GM19193 (cell line): Measurements from ENCODE around the gene ARHGEF4.

Experiments used
- POLR2A ChIP-seq: IDR thresholded peaks from 4 replicates; pipeline ENCODE4 v1.6.1; 2011; ENCODE audit not compliant: insufficient read depth, insufficient read length; ENCODE audit errors: extremely low read depth

ARHGEF4 gene

DNA sequence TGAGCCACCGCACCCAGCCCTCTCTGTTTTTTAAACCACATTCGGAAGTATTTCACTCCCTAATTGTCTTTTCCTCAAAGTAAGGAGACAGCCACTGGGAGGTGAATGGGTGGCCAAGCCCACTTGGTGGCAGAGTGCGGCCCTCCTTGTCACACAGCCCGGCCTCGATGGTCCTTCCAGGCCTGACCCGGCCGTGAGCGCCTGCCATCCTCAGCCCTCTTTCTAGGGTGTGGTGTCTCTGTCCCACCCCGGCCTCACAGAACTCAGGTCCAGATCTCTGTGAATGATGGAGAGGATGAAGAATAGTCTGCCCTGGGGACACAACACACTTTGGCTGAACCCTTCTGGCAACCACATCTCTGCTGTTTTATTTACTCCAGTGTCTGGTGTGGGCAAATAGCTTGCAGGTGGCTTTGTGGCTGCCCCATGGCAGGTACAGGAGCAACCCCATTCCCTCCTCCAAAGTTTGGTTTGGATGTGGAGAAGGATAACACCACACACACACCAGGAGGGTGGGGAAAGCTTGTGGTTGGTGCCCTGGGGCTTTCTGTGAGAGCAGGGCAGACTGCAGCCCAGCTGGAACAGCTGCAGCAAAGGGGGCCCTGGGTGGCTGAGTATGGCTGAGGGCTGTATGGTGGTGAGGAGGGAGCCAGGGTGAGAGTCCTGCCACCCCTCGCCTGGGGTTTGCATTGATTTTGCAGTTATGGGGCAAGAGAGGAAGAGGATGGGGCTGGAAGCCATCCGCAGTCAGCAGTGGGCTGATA is 167.9 kb downstream of the ARHGEF4 start:
- TF ChIP-seq POLR2A, result no peak

DNA sequence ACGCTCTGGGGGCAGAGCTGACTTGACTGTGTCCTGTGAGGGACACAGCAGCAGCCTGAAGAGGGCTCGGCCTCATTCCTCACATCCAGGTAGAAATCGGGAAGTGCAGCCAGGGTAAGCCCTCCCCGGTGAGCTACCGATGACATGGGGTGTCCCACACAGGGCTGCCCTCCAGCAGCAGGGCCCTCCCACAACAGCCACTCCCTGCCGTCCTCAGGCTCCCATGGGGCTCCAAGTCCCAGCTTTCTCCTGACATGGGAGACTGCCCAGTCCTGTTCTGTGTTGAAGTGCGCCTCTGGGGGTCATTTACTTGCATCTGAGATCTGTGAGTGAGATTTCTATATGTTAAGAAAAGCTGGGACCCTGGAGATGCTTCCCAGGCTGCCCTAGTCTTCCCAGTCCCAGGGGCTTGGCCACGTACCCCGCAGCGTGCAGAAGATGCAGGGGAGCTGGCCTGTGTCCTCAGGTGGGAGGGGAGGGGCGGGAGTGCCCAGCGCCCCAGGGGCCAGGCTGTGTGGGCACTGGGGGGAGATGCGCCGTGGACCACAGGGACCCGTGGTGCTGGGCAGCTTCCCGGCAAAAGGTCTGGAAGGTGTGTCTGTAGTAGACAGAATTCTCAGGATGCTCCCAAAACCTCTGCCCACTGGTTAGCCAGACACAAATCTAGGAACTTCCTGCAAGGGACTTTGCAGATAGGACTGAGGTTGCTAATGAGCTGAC is 168.7 kb downstream of the ARHGEF4 start:
- no peak for TF ChIP-seq POLR2A

DNA sequence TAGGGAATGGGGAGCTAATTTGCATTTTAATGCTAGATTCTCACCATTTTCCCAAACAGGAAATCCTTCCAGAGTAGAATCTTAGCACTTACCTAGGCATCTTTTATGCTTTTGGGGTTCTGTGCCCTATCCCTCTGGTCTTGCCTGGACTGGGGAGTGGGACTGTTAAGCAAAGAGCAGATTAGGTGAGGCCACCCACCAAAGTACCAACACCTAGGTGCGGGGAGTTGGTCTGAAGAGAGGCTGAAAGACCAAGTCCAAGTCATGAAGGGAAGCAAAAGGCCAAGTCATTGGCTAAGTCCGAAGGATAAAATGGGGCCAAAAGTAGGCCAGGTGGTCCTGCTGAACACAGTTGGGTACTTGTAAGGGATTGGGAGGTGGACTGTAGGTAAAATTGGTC is 169.8 kb downstream of the ARHGEF4 start:
- no peak for TF ChIP-seq POLR2A

DNA sequence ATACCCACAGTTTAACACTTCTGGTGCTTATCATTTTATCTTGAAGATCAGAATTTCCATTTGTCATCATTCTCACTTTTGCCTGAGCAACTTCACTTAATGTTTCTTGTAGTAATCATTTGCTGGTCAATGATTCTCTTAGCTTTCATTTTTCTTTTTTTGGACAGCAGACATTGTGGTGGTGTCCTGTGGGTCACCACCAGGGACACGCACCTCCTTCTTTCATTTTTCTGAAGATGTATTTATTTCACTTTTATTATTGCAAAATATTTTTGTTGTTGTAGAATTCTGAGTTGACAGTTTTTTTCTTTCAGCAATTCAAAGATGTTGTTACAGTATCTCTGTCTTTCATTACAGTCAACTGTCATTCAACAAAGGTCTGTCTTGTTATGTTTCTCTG is 172.3 kb downstream of the ARHGEF4 start:
- TF ChIP-seq POLR2A, result no peak

DNA sequence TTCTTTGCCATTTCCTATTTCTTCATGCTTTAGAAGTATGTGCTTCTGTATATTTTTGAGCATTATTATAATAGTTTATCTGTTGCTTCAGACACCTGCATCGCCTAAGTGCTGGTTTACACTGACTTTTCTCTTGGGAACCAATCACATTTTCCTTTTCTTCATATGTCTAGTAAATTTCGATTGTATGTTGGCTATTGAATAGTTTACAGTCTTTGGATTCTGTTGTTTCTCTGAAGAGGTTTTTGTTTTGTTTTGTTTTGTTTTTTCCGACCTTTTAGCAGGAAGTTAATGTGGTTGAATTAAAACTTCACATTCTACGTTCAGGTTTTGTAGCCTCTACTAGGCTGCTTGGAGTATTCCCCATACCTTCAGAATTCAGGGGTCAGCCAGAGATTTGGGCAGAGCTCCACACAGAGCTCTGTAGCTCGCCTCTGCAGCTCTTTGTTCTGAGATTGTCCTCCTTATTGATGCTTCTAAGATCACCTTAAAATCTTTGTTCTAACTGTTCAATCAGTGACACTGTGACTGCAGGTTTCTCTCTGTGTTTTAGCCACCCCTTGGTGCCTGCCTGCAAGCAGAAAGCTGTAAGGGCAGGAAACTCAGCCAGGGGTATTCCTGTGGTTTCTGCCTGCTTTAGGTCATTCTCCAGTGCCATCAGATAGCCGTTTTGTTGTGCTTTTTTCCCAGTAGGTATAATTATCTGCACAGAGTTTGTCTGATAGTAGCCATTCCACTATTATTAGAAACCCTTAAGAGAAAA is 173.2 kb downstream of the ARHGEF4 start:
- TF ChIP-seq POLR2A, result no peak

DNA sequence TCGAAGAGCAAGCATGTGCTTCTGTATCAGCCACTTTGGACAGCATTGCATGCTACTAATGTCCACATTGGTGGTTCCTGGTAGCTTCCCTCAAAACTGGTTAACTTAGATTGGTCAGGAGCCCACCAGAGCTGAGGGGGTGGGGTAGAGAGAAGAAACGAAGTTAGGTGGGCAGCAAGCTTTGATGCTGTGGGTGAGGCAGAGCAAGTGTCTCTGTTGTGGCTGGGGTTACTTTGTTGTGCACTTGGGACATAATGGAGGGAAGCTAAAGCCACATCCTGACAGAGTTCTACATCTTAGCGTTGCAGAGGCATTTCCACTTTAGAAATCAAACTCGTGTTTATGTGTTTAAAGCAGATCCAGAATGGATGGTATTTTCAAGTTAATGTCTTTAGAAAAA is 173.9 kb downstream of the ARHGEF4 start:
- TF ChIP-seq POLR2A, result no peak

DNA sequence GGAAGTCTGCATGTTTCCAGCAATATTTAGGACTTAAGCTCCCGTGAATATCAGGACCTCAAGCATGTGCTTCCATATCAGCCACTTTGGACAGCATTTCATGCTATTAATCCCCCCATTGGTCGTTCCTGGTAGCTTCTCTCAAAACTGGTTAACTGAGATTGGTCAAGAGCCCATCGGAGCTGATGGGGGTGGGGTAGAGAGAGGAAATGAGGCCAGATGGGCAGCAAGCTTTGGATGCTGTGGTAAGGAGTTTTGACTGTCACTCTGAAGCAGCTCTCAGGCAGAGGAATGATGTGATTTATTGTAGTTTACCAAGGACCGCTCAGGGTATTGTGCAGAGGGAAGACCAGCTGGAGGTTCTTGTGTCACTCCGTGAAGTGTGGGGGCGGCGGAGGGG is 174.8 kb downstream of the ARHGEF4 start:
- TF ChIP-seq POLR2A, result no peak

DNA sequence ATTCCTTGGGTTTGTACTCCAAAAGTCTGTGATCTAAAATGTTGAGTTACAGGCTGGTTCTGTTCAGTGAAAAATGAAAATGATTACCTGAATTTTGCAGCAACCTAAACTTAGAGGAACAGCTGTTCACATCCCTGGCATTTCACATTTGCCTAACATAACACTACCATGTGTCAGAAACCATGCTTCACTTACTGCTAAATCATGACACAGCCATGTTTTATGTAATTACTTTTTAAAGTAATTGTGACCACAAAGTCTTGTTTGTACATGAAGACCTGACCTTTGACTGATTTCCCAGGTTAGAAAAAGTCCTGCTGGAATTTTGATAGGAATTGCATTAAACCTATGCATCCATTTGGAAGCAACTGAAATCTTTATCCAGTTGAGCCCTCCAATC is 177.4 kb downstream of the ARHGEF4 start:
- no peak for TF ChIP-seq POLR2A

DNA sequence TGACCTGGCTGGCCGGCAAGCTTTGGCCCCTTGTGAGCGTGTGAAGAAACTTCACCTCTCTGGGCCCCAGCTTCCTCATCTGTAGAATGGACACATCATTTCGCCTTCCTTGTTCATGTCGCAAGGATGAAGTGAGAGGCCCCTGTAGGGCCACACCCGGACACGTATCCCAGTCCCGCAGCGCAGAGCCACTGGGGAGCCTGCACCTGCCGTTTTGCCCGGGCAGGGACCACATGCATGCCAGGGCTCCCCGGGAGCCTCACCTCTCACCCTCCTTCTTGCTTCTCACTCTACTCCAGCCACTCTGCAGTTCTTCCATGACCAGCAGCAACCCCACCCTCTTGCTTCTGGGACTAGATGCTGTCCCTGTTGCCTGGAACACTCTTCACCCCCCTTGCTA is 179.1 kb downstream of the ARHGEF4 start:
- no peak for TF ChIP-seq POLR2A

DNA sequence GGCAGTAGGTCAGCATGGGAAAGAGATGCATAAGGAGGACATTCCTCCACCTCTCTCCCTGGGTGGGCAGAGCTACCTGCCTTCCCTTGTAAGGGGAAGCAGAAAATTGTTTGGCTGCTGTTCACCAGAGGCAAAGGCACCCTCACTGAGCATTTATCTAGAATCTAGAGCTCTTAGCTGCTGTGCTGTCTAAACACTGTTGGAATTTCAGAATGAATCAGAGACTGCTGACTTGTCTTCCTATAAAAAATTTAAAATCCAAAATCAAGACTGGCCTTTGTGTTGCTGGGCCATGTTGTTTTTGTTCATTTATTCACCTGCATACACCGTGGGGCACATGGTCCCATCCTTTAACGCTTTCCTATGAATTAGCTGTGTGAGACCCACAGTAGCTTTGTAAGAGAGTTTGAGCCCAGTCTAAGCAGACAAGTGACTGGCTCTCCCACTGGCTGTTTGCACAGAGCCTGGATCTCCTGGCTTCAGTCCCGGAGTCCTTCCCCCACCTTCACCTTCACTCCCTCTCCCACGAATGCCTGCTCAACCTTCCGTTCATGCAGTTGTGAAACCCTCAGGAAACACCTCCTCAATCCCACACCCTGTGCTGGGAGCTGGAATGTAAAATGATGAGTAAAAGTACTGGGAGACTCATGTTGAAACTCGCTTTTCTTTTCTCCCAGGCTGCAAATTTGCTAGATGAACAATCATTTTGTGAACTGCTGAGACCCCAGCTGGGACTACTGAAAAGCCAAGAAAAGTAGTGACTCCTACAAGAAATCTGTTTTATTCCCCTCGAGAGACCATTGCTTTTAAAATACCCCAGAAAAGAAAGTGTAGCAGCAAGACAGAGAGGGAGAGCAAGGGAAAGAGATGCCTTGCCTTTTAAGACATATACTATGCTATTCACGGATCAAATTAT is 180.4 kb downstream of the ARHGEF4 start:
- no peak for TF ChIP-seq POLR2A

DNA sequence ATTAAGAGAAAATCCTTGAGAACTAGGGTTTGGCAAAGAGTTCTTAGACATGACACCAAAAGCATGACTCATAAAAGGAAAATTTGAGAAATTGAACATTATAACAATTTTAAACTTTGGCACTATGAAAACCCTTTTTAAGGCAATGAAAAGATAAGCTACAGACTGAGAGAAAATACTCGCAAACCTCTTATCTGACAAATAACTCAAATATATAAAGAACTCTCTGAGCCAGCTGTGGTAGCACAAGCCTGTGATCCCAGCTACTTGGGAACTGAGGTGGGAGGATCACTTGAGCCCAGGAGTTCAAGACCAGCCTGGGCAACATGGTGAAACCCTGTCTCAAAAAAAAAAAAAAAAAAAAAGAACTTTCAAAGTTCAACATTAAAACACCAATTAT is 186.0 kb downstream of the ARHGEF4 start:
- no peak for TF ChIP-seq POLR2A

DNA sequence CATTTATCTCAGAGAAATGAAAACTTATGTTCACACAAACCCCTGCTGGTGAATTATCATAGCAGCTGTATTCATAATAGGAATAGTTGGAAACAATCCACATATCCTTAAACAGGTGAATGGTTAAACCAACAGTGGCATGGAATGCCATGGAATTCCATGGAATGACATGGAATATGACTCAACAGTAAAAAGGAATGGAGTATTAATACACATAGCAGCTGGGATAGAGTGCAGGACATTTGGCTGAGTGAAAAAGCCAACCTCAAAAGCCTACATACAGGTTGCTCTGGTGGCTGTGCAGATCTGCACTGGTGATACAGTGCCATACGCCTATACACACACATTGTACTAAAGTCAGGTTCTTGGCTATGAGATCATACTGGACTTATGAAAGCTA is 187.0 kb downstream of the ARHGEF4 start:
- TF ChIP-seq POLR2A, result no peak

DNA sequence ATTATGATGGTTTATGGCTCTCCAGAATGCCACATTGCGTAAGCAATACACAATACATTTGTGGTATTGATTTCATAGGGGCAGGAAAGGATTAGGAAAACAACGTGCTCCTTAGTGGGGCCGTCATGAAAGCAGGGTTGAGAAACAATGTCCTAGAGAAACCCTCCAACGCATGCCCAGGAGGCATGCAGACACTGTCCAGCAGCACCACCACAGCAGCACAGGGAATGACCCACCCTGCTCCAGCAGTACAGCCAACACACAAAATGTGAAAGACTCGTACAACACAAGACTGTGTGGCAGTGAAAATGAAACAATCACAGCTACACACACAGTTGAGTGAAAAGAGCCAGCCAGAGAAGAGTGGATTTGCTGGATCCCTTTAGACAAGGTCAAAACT is 190.2 kb downstream of the ARHGEF4 start:
- TF ChIP-seq POLR2A, result no peak
